NCI-H526 (cell line): ENCODE results near the gene TSPAN32.

ENCODE experiments used
- DNase-seq, 2 experiments: peaks; one replicate each; lab custom pipeline; 2025; lab: John Stamatoyannopoulos, UW

The TSPAN32 gene, protein sequence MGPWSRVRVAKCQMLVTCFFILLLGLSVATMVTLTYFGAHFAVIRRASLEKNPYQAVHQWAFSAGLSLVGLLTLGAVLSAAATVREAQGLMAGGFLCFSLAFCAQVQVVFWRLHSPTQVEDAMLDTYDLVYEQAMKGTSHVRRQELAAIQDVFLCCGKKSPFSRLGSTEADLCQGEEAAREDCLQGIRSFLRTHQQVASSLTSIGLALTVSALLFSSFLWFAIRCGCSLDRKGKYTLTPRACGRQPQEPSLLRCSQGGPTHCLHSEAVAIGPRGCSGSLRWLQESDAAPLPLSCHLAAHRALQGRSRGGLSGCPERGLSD

DNA sequence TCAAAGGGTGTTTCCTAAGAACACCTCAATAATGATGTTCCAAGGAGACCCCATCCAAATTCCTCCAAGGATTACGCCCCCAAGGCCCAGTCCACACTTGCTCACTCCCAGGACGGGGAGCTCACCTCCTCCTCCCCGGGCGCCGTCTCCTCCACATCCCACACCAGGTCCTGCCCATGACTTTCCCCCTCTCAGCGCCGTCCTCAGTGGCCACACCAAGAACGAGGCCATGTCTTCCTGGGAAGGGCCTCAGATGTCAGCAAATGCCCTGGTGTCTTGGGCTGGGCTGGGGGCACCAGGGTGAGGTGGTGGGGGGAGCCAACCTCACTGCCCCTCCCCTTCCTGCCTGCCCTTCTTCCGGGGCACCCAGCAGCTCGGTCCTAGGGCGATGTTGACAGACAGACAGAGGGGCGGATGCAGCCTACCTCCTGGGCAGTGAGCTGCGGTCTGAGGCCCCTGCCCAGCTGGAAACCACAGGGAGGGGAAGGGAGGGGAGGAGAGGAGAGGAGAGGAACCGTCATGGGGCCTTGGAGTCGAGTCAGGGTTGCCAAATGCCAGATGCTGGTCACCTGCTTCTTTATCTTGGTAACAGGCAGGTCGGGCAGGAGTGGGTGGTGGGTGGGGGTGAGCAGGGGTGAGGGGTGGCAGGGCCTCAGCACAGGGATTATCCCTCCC, at the start of gene TSPAN32, which contains the start of gene C11orf21:
Gene TSPAN32, plus strand, starts transcription at position 383 of the 675 bp plus-strand sequence. Its CDS starts 137 bp downstream, at position 520.
Gene C11orf21, minus strand, starts transcription at position 288 of the 675 bp plus-strand sequence. Its CDS starts 110 bp downstream, at position 178.
- DNase-seq, result peak in 1 of 2 experiments; percentile 42

DNA sequence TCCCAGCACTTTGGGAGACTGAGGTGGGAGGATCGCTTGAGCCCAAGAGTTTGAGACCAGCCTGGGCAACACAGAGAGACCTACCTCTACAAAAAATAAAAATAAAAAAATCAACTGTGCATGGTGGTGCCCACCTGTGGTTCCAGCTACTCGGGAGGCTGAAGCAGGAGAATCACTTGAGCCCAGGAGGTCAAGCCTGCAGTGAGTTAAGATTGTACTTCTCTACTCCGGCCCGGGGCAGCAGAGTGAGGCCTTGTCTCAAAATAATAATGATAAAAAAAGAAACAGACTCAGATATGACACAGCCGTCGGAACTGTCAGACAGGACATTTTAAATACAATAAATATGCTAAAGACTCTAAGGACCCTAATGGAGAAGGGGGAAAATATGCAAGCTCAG, 49.8 kb upstream of the TSPAN32 start:
- DNase-seq, result no peak

DNA sequence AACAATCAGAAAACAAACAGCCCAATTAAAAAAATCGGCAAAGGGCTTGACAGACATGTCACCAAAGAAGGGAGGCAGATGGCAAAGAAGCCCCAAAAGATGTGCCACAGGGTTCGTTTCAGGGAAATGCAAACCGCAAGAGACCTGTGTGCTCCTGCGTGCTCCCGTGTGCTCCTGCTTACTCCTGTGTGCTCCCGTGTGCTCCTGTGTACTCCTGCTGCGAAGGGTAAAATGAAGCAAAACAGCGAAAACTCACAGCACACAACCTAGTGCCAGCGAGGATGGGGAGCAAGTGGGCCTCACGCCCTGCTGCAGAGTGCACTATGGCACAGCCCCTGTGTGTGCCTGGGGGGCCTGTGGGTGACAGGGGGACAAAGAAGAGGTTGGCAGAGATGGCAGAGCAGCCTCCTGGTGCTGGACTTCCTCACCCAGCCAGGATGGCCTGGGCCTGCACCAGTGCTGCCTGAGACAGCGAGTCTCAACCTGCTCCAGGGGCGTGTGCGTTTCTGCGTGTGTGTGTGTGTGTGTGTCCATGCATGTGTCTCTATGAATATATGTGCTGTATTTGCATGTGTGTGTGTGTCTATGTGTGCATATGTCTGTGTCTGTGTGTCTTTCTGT, 45.4 kb upstream of the TSPAN32 start:
- DNase-seq, result peak in 1 of 2 experiments; percentile 97

DNA sequence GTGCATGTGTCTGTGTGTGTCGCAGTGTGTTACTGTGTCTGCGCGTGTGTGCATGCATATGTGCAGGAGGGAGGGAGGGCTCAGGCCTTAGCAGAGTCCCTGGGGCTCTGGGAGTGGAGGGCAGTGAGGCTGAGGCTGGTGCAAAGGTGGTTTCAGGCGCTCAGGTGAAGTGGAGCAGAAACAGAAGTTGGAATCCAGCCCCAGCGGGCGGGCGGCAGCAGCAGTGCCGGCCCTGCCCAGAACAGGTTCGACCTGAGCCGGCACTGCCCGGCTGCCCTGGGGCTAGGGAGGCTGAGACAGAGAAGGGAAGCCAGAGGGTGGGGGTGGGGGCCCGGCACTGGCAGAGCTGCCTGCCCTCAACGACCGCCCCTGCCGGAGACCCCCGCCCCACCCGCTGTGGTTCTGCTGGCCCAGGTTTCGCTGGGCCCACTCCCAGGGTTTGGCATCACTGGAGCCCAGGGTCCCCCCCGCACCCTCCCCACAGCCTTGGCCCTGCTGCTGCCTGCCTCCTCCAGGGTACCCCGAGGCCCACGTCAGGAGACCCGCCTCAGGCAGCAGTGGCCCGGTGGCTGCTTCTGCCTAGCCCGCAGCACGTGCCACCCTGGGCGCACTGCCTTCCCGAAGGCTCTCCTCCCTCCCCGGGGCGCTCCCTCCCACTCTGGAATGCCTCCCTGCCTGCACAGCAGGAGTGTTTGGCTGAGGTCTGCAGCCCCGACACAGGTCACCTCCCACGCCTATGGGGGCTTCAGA, 44.7 kb upstream of the TSPAN32 start:
- DNase-seq, result peak; percentile 96 to 98

DNA sequence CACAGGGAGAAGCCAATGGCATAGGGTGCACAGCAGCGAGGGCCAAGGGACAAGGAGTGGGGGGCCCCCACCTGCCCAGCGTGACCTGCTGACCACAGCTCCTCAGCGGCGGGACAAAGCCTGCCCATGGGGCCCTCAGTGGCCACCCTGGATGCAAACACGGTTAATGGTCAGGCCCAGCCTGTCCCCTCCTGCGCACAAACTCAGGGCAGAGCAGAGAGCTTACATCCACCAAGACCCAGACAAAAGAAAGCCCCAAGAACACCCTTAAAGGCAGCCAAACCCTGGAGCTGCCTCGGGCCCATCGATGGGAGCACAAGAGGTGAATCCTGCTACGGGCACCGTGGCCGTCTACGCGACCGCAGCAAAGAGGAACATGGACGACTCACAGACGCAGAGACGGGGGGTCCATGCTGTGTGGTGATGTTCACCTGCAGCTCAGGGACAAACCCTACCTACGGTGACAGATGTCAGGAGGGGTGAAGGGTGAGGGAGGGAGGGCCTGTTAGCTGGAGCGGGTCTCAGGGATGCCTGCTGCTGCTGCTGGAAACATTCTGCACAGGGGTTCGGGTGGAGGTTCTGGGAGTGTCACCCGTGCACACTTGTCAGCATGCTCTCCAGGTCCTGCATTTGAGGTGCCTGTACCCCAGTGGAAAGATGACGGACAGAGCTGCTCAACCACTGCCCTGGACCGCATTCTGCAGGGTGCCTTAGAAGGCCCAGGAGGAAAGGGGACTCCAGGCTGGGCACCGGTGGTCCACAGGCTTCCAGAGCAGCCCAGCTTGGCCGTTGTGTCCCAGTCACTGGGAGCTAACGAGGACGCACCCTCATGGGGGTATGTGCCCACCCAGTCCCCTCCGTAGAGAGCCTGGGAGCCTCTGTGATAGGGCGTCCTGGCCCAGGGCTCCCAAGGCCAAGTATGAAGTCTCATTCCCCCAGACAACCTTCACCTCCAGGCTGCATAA, 43.0 kb upstream of the TSPAN32 start:
- DNase-seq, result no peak

DNA sequence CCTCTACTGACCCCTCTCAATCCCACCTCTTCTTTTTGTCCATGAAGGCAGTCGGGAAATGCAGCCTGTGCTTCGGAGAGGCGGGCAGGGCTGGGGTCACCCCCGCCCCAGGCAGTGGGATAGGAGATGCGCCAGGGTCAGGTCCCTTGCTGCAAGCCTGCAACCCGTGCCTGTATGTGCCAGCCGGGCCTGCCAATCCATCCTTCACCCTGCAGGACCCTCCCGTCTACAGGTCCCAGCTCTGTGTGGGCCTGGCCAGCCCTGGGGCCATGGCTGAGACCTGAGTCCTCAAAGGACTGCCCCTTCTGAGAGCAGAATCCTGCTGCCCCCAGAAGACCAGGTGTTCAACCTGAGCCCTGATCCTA, 42.4 kb upstream of the TSPAN32 start:
- DNase-seq, result no peak

DNA sequence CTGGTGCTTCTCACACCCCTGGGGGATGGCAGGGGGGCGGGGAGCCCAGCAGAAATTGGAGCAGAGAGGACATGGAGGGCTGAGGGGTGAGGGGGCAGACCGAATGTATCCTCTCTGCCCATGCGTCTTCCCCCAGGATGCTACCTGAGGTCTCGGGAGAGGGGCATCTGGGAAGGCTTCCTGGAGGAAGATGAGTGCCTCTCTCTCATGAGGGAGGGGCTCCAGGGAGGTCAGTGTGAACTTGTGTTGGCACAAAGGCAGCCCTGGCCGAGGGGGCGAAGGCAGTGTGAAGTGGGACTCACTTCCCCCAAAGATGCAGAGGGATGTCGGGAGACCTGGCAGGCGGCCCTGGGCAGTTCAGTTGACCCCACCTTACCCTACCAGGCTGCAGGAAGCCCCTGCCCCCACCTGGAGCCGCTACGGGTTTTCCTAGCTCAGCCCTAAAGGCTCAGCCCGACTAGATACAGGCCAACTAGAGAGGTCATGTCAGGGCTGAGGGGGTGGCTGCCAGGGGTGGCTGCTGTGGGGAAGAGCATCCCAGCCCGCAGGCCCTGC, 41.8 kb upstream of the TSPAN32 start:
- DNase-seq, result peak in 1 of 2 experiments; percentile 62

DNA sequence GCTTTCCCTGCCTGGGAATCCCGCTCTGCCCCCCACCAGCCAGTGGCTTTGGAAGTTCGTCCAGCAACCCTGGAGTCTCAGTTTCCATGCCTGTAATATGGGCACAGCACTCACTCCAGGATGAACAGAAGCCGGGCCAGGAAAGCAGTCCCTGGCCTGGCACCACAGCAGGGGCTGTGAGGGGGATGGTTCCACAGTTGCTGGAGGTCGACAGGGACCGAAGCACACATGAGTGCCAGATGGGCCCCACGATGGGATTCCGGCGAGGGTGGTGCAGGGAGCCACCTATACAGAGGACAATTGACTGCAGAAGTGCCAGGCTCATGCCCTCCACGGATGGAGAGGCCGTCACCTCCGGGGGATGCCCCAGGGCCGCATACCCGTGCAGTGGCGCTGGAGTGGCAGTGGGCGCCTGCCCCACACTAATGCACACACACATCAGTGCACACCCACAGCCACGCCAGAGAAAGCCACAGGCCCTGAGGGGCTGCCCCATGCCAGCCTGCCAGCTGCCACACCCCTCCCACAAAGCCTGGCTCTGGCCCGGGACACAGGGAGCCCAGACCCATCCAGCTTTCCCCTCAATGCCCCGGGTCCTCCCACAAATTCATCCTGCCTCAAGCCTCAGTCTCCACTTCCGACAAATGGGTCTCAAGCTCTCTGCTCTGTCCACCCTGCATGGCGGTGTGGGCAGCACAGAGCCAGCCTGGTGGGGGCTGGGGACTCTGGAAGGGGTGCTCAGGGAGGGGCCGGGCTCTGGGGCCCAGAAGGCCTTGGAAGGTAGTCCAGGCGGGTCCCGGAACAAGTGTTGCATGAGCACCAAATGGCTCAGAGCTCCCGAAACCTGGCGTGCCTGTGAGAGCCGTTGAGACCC, 41.1 kb upstream of the TSPAN32 start:
- DNase-seq, result peak in 1 of 2 experiments; percentile 48

DNA sequence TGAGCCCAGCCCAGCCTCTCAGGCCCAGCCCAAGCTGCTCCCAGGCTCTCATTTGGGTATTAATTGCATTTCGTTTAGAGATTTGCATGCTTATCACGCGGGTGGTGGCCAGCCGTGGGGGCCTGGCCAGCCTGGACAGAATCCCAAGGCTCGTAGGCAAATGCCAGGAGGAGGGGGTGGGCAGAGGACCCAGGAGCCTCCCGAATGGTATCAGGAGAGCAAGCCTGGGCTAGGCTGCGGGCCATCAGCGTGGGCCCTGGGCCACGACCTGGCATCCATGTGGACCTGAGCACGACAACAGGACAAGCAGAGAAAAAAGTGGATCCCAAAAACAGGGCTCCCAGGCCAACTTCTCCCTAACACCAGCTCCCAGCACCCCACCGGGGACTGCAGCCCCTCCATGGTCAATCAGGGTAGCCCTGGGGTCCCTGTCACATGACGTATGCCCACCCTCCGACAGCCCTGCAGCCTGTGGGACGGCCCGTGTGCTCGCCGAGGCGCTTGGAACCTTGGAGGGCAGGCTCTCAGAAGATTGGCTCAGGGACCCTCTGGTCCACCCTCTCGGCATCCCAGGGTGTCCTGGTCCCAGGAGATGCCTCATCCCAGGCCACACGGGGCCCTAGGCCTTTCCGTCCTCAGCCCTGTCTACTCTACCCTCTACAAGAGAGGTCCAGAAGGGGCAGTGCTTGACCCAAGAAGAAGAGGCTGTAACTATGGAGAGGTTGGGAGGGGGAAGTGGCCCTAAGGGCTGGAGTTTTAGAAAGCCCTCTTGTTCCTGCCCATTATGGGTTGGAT, 40.2 kb upstream of the TSPAN32 start:
- DNase-seq, result peak; percentile 99

DNA sequence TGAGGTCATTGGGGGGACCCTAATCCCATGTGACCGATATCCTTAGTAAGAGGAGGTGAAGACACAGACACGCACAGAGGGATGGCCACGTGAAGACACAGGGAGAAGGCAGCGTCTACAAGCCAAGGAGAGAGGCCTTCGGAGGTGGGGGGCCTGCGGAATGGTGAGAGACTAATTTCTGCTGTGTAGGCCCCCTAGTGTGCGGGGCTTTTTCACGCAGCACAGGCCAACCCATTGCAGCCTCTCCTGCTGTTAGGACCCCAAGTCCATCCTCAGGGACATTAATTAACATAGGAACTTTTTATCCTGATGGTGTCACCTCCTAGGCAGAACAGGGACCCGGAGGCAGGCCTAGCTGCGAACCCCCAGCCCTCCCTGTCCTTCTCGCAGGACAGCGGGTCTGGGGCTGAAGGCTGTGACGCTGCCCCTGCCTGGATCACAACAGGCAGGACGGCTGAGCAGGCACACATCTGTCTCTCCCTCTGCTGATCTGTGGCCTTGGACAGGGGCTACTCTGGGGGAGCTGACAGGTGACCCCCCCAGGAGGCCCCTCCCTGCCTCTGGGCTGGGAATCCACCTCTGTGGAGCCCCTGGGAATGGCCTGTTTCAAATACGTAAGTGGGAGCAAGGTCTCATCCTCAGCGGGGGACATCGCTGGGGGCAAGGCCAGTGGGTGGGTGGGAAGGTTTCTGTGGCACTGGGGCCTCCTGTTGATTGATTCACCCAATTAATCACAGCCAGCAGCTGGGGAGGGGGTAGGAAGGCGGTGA, 39.3 kb upstream of the TSPAN32 start:
- DNase-seq, result peak; percentile 81 to 85

DNA sequence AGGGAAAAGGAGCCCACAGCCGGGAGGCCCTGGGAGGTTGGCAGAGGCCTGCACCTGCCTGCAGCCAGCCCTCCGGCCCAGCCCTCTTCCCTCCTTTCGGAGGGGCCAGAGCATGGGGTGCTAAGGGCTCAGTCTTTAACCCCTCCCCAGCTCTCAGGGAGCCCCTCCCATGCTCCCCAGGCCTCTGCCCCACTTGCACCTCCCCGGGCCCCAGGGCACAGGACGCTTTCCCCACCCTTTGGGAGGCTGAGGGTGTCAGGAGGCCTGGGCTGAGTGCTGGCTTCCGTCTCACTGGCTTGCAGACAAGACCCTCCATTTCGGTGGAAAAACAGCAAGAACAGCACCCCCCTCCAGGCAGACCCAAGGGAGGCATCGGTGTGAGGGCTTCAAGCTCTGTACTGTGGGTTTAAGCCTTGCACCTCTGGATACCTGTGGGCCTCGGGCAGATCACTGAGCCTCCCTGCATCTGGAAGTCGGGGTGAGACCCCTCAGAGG, 38.7 kb upstream of the TSPAN32 start:
- peak in 1 of 2 experiments; percentile 93 for DNase-seq

DNA sequence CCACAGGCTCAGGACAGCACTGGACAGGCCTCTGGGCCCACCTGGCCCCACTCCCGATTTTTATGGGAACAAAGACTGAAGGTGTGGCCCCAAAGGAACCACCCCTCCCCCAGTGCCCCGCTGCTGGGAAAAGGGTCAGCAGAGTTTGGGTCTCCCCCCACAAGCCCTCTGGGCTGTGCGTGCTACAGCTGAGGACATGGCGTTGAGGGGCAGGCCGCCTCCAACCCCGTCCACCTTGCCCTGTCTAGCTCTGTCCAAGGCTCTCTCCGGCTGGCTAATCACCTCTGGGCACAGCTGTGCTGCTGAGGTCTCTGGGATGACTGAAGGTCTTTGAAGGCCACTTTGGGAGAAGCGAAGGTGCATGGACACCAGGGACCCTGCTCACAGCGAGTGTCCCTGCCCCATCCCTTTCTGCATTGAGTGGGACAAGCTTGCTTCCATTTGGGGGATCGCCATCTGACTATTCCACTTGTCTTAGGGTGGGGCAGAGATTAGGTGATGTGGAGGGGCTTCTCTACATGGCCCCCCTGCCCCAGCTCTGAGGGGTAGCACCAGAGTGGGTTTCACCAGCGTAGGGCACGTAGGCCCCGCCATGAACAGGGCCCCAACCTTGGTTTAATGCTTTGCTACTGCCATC, 38.0 kb upstream of the TSPAN32 start:
- DNase-seq, result no peak

DNA sequence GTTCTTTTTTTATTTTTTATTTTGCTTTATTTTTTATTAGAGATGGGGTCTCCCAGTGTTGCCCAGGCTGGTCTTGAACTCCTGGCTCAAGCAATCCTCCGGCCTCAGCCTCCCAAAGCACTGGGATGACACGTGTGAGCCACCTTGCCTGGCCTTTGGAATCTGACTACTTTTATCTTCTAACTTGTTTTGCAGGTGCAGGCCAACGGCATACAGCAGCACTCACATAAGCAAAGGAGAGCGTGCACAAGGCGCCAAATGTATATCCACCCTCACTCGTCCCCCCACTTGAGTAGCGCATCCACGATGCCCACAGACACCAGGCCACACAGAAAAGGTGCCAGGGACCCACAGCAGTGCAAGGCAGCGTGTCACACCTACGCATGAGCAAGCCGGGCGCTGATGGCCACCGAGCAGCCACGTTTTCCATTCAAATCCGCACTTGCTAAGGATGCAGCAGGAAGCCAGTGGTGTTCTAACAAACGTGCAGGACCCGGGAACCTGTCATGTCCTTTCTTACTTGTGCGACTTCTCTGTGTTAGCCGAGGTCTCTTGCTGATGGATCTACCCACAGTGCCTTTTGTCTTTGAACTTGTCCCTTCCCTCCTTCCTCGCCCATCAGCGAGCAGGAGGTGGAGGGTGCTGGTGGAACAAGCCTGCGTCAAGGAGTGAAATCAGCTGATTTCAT, 37.3 kb upstream of the TSPAN32 start:
- no peak for DNase-seq

DNA sequence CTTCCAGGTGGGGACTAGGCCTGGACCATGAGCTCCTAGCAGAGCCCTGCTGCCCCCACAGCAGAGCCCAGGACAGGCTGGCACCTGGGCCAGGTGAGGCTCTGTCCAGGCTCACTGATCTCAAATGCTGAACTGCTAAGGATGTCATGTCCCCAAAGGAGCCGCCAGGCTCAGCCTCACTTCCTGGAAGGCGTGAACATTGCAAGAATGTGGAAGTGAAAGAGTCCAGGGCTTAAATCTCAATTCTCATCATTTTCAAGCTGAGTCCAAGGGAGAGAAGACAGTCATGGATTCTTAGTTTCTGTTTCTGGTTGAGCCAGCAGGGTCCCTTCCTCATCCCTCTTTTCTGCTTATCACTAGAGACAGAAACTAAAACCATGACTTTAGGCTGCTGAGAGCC, 36.4 kb upstream of the TSPAN32 start:
- DNase-seq, result peak in 1 of 2 experiments; percentile 66

DNA sequence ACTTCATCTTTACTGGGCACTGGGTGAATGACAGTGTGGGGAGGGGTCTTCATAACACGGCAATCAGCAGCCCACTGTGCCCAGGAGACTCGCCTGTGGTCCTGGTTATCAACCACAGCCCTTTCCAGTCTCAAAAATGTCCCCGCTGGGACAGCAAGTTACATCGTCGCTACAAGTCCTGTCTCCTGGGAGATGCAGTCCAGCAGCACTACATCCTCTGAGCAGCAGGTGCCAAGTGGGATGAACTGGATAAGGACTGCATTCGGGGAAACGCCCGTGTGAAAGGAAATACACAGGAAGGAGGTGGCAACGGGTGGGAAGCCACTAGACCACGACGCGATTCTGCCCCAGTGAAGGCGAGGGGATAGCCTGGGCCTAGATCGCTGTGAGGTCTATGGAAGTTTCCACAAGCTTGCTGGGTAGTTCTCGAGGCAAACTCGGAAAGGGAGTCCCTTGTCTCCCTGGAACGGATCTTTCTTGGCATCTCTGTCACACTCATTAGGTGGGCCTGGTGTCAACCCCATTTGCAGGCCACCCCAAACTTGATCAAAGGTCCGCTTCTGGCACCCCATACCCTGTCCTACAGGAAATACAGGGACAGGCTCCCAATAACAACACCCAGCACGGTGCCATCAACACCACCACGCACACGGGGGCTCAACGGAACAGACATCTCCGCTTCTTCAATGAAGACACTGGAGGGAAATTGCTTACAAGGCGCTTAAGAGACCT, 35.8 kb upstream of the TSPAN32 start:
- peak; percentile 89 for DNase-seq
